ENCODE data around the gene RRAS2. TPM values are rescaled to one million over a fixed set of nuclear protein-coding genes. Genes with fewer than 3 reads are reported as not detected.

RRAS2 gene
- total and polyA plus RNA-seq, 2 experiments from 2014 or later: 50.7 to 72.9 TPM

GRCh38 chr11:14264966-14265365 is 94.0 kb downstream of the RRAS2 start:
- H3K9me3 ChIP-seq (ENCODE audit: low read depth): no peaks in the 10 kb centered on the region
- no peak overlapping the region for H3K4me3 ChIP-seq
- H3K9me2 ChIP-seq (replicated peaks; ENCODE audit: insufficient read depth): no peaks in the 10 kb centered on the region
- H4K20me1 ChIP-seq (ENCODE audit: insufficient read depth, poor library complexity, severe bottlenecking): no peaks in the 10 kb centered on the region
- H3K27me3 ChIP-seq: no peaks in the 10 kb centered on the region
- peaks cover under 1% of the 10 kb centered on the region for H3K4me1 ChIP-seq (ENCODE audit: insufficient read depth)
- H2AFZ ChIP-seq: no peak overlapping the region
- H3K79me2 ChIP-seq: no peaks in the 10 kb centered on the region
- no peak overlapping the region for H3K27ac ChIP-seq
- DNase-seq (ENCODE audit: low spot score): no peak
- whole genome bisulfite sequencing (ENCODE audit: low lambda C conversion rate, missing lambda C conversion rate): 100% methylated on average over 2 of the region's 2 CpGs
- TF ChIP-seq EZH2 (IDR thresholded peaks at IDR 0.05; ENCODE audit: borderline replicate concordance): no peak
- no peak for TF ChIP-seq CTCF (IDR thresholded peaks at IDR 0.05; ENCODE audit: poor library complexity)
- TF ChIP-seq EZH2phosphoT487 (IDR thresholded peaks at IDR 0.05; ENCODE audit: low read depth, severe bottlenecking, unreplicated experiment): no peak
- no peaks in the 10 kb centered on the region for H3K36me3 ChIP-seq (replicated peaks; ENCODE audit: insufficient read depth, low read depth)
- no peak overlapping the region for H3K4me2 ChIP-seq

- Histone ChIP-seq H2AFZ (no peak overlapping the region), H3K36me3 (replicated peaks; ENCODE audit: insufficient read depth, low read depth) (no peaks in the 10 kb centered on the region), H3K9me2 (replicated peaks; ENCODE audit: insufficient read depth) (no peaks in the 10 kb centered on the region), H3K9me3 (ENCODE audit: low read depth) (no peaks in the 10 kb centered on the region), H3K4me3 (no peak overlapping the region), H3K4me2 (no peak overlapping the region), H3K4me1 (ENCODE audit: insufficient read depth) (peaks cover 17% of the 10 kb centered on the region), H4K20me1 (ENCODE audit: insufficient read depth, poor library complexity, severe bottlenecking) (no peaks in the 10 kb centered on the region), H3K27ac (no peak overlapping the region), H3K27me3 (no peaks in the 10 kb centered on the region), H3K79me2 (no peaks in the 10 kb centered on the region)
- TF ChIP-seq EZH2phosphoT487 (IDR thresholded peaks at IDR 0.05; ENCODE audit: low read depth, severe bottlenecking, unreplicated experiment): no peak
- TF ChIP-seq CTCF (IDR thresholded peaks at IDR 0.05; ENCODE audit: poor library complexity): no peak
- TF ChIP-seq EZH2 (IDR thresholded peaks at IDR 0.05; ENCODE audit: borderline replicate concordance): no peak
- 93% methylated on average over 8 of the region's 8 CpGs for WGBS (ENCODE audit: low lambda C conversion rate, missing lambda C conversion rate)
- no peak for DNase-seq (ENCODE audit: low spot score)
Observed at GRCh38 chr11:14262271-14262846, 96.6 kb downstream of the RRAS2 start.

GRCh38 chr11:14261066-14261465 is 97.9 kb downstream of the RRAS2 start:
- H2AFZ ChIP-seq: no peak overlapping the region
- TF ChIP-seq EZH2phosphoT487 (IDR thresholded peaks at IDR 0.05; ENCODE audit: low read depth, severe bottlenecking, unreplicated experiment) (no peak), EZH2 (IDR thresholded peaks at IDR 0.05; ENCODE audit: borderline replicate concordance) (no peak), CTCF (IDR thresholded peaks at IDR 0.05; ENCODE audit: poor library complexity) (no peak)
- no peak overlapping the region for H3K4me2 ChIP-seq
- no peaks in the 10 kb centered on the region for H3K9me2 ChIP-seq (replicated peaks; ENCODE audit: insufficient read depth)
- H4K20me1 ChIP-seq (ENCODE audit: insufficient read depth, poor library complexity, severe bottlenecking): no peaks in the 10 kb centered on the region
- no peak overlapping the region for H3K27ac ChIP-seq
- no peak overlapping the region for H3K4me3 ChIP-seq
- no peaks in the 10 kb centered on the region for H3K36me3 ChIP-seq (replicated peaks; ENCODE audit: insufficient read depth, low read depth)
- H3K9me3 ChIP-seq (ENCODE audit: low read depth): no peaks in the 10 kb centered on the region
- 80% methylated on average over 4 of the region's 4 CpGs for WGBS (ENCODE audit: low lambda C conversion rate, missing lambda C conversion rate)
- no peaks in the 10 kb centered on the region for H3K79me2 ChIP-seq
- no peak for DNase-seq (ENCODE audit: low spot score)
- H3K4me1 ChIP-seq (ENCODE audit: insufficient read depth): peaks cover 21% of the 10 kb centered on the region
- no peaks in the 10 kb centered on the region for H3K27me3 ChIP-seq

Data from hepatocyte (in vitro differentiated cells).